HEK293 (cell line): ENCODE measurements around the gene CRNKL1.

Source experiments
- ATF2 ChIP-seq: fragments of 450-650 bp; formaldehyde crosslinking; IDR thresholded peaks from 2 replicates; pipeline ENCODE4 v1.5.1; 2016; ENCODE audit warnings: missing biosample characterization, missing genetic modification characterization, low read depth
- CTCF ChIP-seq: fragments of 450-650 bp; formaldehyde crosslinking; IDR thresholded peaks from 2 replicates; pipeline ENCODE4 v1.5.1; 2016; ENCODE audit warnings: missing biosample characterization, missing genetic modification characterization
- ELK4 ChIP-seq: IDR thresholded peaks from 2 replicates; pipeline ENCODE4 v1.6.1; 2011; ENCODE audit warnings: mild to moderate bottlenecking, low read depth, low read length, borderline replicate concordance
- GLI2 ChIP-seq: fragments of 450-650 bp; formaldehyde crosslinking; IDR thresholded peaks from 2 replicates; pipeline ENCODE4; 2017; ENCODE audit warnings: missing biosample characterization, missing genetic modification characterization, low read depth, borderline replicate concordance
- MYNN ChIP-seq: fragments of 450-650 bp; formaldehyde crosslinking; IDR thresholded peaks from 2 replicates; pipeline ENCODE4 v1.5.1; 2016; ENCODE audit warnings: missing biosample characterization, missing genetic modification characterization, borderline replicate concordance
- REST ChIP-seq: fragments of 450-650 bp; formaldehyde crosslinking; IDR thresholded peaks from 2 replicates; pipeline ENCODE4 v1.5.1; 2016; ENCODE audit warnings: missing biosample characterization, missing genetic modification characterization
- TRIM28 ChIP-seq: IDR thresholded peaks from 2 replicates; pipeline ENCODE4 v1.6.1; 2011; ENCODE audit warnings: low read length, control low read depth, borderline replicate concordance
- ZNF274 ChIP-seq, 2 experiments: fragments of 200-500 bp in 1 of 2; fragments of 450-650 bp in 1 of 2; sonication (Bioruptor generic) in 1 of 2; formaldehyde crosslinking in 1 of 2; IDR thresholded peaks; 2 replicates each; pipeline versions ENCODE4 v1.5.1 to v1.6.1; 2014 to 2016; ENCODE audit warnings: borderline replicate concordance in 1 of 2, inconsistent platforms in 1 of 2, low read length in 1 of 2, missing biosample characterization in 1 of 2, missing genetic modification characterization in 1 of 2
- ZNF423 ChIP-seq: fragments of 450-650 bp; formaldehyde crosslinking; IDR thresholded peaks from 2 replicates; pipeline ENCODE4 v1.5.1; 2016; ENCODE audit warnings: missing biosample characterization, missing genetic modification characterization

GRCh38 chr20:20063941-20064702 is 11.9 kb upstream of the CRNKL1 start:
- TF ChIP-seq MYNN (tag by site-specific recombination) (no peak), CTCF (tag by site-specific recombination) (no peak), ATF2 (tag by site-specific recombination) (no peak), TRIM28 (no peak), ELK4 (no peak), REST (tag by site-specific recombination) (peak; percentile 86), ZNF423 (no peak), GLI2 (tag by site-specific recombination) (no peak), ZNF274 (IDR thresholded peaks at IDR 0.05; ENCODE audit: low read length) (no peak), ZNF274 (tag by site-specific recombination; IDR thresholded peaks at IDR 0.05; ENCODE audit: borderline replicate concordance) (no peak)
